Measurements from ENCODE around the gene CNN2.

Gene CNN2

DNA sequence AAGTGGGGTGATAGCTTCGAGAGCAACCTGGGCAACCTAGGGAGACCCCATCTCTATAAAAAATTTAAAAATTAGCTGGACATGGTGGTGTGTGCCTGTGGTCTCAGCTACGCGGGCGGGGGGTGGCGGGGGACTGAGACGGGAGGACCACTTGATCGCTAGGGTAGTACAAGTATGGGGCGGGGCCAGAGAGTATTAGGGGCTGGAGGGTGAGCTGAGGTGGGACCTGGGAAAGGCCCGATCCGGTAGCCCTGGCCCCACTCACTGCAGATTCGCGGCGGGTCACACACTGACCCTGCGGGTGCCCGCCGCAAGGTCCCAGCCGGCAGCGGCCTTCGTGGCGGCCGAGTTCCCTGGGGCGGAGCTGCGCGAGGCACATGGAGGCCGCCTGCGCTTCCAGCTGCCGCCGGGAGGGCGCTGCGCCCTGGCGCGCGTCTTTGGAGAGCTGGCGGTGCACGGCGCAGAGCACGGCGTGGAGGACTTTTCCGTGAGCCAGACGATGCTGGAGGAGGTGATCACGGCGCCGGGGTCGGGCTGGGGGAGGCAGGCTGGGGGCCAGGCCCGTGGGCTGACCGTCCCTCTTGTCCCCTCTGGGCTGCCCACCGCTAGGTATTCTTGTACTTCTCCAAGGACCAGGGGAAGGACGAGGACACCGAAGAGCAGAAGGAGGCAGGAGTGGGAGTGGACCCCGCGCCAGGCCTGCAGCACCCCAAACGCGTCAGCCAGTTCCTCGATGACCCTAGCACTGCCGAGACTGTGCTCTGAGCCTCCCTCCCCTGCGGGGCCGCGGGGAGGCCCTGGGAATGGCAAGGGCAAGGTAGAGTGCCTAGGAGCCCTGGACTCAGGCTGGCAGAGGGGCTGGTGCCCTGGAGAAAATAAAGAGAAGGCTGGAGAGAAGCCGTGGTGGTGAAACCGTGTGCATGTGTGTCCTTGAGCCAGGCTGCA is 38.5 kb downstream of the CNN2 start:
- CTCF ChIA-PET = interaction anchor here (0.7 to 3.0 kb wide), 14 partner anchors 9 to 128 kb away, joined by 3 to 15 read pairs (median 4); no protein-coding TSS in a partner anchor
- DNase-seq (ENCODE audit: extremely low spot score) = peak; percentile 79
- POLR2A ChIA-PET = no interaction called here
- TF ChIP-seq, protein P1, sequence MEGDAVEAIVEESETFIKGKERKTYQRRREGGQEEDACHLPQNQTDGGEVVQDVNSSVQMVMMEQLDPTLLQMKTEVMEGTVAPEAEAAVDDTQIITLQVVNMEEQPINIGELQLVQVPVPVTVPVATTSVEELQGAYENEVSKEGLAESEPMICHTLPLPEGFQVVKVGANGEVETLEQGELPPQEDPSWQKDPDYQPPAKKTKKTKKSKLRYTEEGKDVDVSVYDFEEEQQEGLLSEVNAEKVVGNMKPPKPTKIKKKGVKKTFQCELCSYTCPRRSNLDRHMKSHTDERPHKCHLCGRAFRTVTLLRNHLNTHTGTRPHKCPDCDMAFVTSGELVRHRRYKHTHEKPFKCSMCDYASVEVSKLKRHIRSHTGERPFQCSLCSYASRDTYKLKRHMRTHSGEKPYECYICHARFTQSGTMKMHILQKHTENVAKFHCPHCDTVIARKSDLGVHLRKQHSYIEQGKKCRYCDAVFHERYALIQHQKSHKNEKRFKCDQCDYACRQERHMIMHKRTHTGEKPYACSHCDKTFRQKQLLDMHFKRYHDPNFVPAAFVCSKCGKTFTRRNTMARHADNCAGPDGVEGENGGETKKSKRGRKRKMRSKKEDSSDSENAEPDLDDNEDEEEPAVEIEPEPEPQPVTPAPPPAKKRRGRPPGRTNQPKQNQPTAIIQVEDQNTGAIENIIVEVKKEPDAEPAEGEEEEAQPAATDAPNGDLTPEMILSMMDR (IDR thresholded peaks at IDR 0.05; ENCODE audit: control extremely low read depth, extremely low read depth, low read depth, missing control alignments) = peak; percentile 77

DNA sequence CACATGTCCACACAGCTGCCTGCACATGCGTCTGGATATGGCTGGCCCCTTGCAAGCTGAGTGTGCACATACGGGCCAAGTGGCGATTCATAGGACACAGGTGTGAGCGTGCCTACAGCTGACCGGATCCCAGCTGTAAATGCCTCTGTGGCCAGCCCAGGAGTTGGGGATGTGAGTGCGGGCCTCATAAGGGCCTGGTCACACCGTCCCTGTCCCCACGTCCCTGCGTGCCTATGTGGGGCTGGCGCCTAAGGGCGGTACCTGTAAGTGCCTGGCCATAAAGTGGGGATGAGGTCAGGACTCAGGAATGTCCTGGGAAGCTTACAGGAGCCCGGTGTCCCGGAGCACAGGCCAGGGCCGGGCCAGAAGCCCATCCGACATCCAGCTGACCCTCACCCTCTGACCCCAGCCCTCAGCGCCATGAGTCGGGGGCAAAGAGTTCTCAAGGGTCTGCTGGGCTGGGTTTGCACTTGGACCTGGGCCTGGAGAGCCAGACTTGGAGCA is 39.2 kb downstream of the CNN2 start:
- TF ChIP-seq, protein P1 (IDR thresholded peaks at IDR 0.05; ENCODE audit: control extremely low read depth, extremely low read depth, low read depth, missing control alignments) = no peak
- ChIA-PET CTCF (interaction anchor here (0.9 to 3.0 kb wide), 6 partner anchors 10 to 64 kb away, joined by 3 to 15 read pairs (median 6); no protein-coding TSS in a partner anchor), POLR2A (no interaction called here)
- DNase-seq (ENCODE audit: extremely low spot score) = no peak

DNA sequence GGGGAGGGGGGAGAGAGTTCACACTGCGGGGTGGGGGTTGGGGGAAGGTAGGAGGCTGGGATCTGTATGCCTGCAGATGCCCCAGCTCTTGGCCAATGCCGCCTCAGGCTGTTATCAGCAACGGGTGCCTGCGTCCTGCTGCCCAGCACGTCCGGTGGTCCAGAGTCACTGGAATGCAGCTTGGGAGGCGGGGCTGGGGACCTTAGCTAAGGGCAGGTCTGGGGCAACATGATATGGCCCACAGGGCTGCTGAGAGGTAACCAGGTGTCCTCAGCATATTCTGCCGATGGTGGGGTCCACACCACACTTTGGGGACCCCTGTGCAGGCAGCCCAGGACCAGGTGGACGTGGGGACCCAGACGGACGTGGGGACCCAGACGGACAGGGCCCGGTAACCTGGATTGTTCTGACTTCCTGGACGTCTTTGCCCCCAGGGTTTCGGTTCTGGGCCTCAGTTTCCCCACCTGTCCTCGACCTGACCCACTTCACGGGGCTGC is 39.9 kb downstream of the CNN2 start:
- CTCF ChIA-PET = interaction anchor here (0.9 to 3.0 kb wide), 6 partner anchors 11 to 178 kb away, joined by 3 to 15 read pairs (median 5); no protein-coding TSS in a partner anchor
- POLR2A ChIA-PET = interaction anchor here (0.5 to 1.0 kb wide), 4 partner anchors 9 to 454 kb away, joined by 3 to 6 read pairs (median 4); partner anchors contain the start of gene ABCA7
- TF ChIP-seq, protein P1 (IDR thresholded peaks at IDR 0.05; ENCODE audit: control extremely low read depth, extremely low read depth, low read depth, missing control alignments) = no peak
- no peak for DNase-seq (ENCODE audit: extremely low spot score)

- CTCF ChIA-PET = interaction anchor here (1.1 to 3.0 kb wide), 9 partner anchors 10 to 204 kb away, joined by 3 to 15 read pairs (median 5); partner anchors contain the start of gene ABCA7
- TF ChIP-seq, protein P1 (IDR thresholded peaks at IDR 0.05; ENCODE audit: control extremely low read depth, extremely low read depth, low read depth, missing control alignments) = no peak
- DNase-seq (ENCODE audit: extremely low spot score) = peak; percentile 87
- POLR2A ChIA-PET = interaction anchor here (0.5 to 1.0 kb wide), 6 partner anchors 9 to 455 kb away, joined by 3 to 6 read pairs (median 4); partner anchors contain the start of gene ABCA7
Measured at GRCh38 chr19:1066748-1067340, 40.4 kb downstream of the CNN2 start, which contains the start of gene ARHGAP45. TSS of gene ARHGAP45 (plus strand) at chr19:1067167. CDS start at chr19:1067406, 239 bp downstream.

DNA sequence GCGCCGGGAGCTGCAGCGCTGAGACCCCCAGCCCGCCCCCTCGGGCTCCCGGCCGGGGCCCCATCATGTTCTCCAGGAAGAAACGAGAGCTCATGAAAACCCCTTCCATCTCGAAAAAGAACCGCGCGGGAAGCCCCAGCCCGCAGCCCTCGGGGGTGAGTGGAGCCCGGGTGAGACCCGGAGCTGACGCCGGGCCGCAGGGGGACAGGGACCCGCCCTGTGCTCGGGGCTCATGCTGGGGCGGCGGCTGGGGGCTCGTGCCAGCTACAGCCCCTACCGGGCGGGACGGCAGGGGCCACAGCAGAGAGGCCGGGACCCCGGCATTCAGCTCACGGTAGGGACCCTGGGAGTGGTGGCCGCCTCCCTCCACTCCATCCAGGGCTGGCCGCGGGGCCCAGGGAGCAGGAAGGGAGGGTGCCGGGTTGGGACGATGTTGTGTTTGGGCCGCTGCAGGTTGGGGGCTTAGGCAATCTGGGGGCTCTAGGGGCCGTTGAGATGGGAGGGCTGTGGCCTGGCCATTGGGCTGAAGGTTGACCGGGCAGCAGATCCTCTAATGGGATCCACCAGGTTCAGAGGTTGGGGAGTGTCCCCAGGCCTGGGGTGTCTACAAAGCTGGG is 41.0 kb downstream of the CNN2 start:
- TF ChIP-seq, protein P1 (IDR thresholded peaks at IDR 0.05; ENCODE audit: control extremely low read depth, extremely low read depth, low read depth, missing control alignments) = no peak
- DNase-seq (ENCODE audit: extremely low spot score) = no peak
- ChIA-PET POLR2A (interaction anchor here (0.6 to 1.0 kb wide), 6 partner anchors 8 to 202 kb away, joined by 3 to 5 read pairs (median 4); partner anchors contain the start of genes ABCA7 and CIRBP), CTCF (interaction anchor here (0.8 to 3.0 kb wide), 15 partner anchors 9 to 204 kb away, joined by 3 to 15 read pairs (median 4); partner anchors contain the start of genes ABCA7 and RNU6-2)
